Prostate gland (tissue), 2 donors: Measurements from ENCODE around the gene IPO11.

Experiments
- CTCF ChIP-seq, 4 experiments: fragments of 200-600 bp in 2 of 4; fragments of 450-650 bp in 2 of 4; sonication (generic) in 2 of 4; IDR thresholded peaks; 1 replicate in 3 of 4; 2 replicates in 1 of 4; pipeline ENCODE4 v1.5.1; 2016 to 2019; ENCODE audit warnings: antibody characterized with exemption in 4 of 4, mild to moderate bottlenecking in 2 of 4, moderate library complexity in 2 of 4
- POLR2AphosphoS5 ChIP-seq: sonication (generic); formaldehyde crosslinking; IDR thresholded peaks from one replicate; pipeline ENCODE4 v1.6.1; 2017; ENCODE audit warnings: antibody characterized with exemption

- TF ChIP-seq CTCF (IDR thresholded peaks at IDR 0.05): no peak
- TF ChIP-seq POLR2AphosphoS5: no peak
Observed at GRCh38 chr5:62642468-62642867, 229.9 kb downstream of the IPO11 start.
